ENCODE data around the gene SLFN14. TPM values are rescaled to one million over a fixed set of nuclear protein-coding genes. Genes with fewer than 3 reads are reported as not detected.

Gene SLFN14
- 0.35 TPM for total RNA-seq (2013)
- polyA plus RNA-seq (under 1 TPM in 2 of 3 donors, not detected in 1; 0.11 to 0.12 TPM), polyA minus RNA-seq (0.08 TPM in 1 of 2 replicates, not detected in the other), total RNA-seq (0 to 2.9 (median 0.23) reads per million in 11 experiments)

DNA sequence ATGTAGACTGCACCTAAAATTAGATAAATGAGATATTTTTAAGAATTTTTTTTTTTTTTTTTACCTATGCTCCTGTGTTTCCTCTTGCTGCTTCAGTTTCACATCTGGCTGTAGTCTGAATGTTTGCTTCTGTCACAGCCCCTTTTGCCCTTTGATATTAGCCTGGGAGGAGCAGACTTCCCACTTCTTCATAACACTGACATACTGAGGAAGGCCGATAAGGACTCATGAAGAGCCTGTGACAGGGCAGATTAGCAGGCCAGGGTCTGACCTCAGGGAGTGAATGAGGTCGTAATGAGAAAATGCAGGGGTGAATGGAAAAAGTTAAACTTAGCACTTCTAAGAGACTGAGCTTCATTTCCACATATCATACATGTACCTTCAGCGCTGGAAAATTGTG, at the start of gene SLFN14:
Gene SLFN14, minus strand, starts transcription at position 117 of the 400 bp plus-strand sequence. CDS start 2,757 bp downstream, outside the sequence.
- no peak within 1 kb of the TSS for H3K4me2 ChIP-seq (replicated peaks; ENCODE audit: extremely low read depth, low read length, poor library complexity, severe bottlenecking)
- H3K9ac ChIP-seq (ENCODE audit: insufficient read depth, low read length, poor library complexity, severe bottlenecking): no peak within 1 kb of the TSS
- no peak for DNase-seq
- Mint-ChIP-seq H3K9me3 (no peaks in the 10 kb centered on the region), H3K27ac (no peak within 1 kb of the TSS), H3K4me3 (no peak within 1 kb of the TSS), H3K27me3 (ENCODE audit: low read depth in 3 of 3) (peaks cover 1 to 6% (median 5%) of the 10 kb centered on the region in 3 donors), H3K4me1 (peaks cover 9% of the 10 kb centered on the region), H3K36me3 (no peaks in the 10 kb centered on the region)
- H3K9me3 ChIP-seq (replicated peaks in 1 of 2; ENCODE audit: control insufficient read depth in 1 of 2, insufficient read depth in 1 of 2, low read length in 2 of 2): no peaks in the 10 kb centered on the region
- H4K20me1 ChIP-seq (ENCODE audit: insufficient read depth, low read length): no peaks in the 10 kb centered on the region
- no peak within 1 kb of the TSS for H3K27ac ChIP-seq (ENCODE audit: low read depth in 1 of 2, low read length in 2 of 2)
- H3K4me3 ChIP-seq (replicated peaks in 1 of 3; ENCODE audit: low read depth in 2 of 3, low read length in 3 of 3): no peak within 1 kb of the TSS
- intact Hi-C loops (cut with micrococcal nuclease): no loop called here
- H2AFZ ChIP-seq (ENCODE audit: insufficient read depth, low read depth, low read length, poor library complexity, severe bottlenecking): no peak within 1 kb of the TSS
- no peaks in the 10 kb centered on the region for H3K4me1 ChIP-seq (ENCODE audit: control insufficient read depth in 1 of 2, insufficient read depth in 2 of 2, low read length in 2 of 2)
- TF ChIP-seq, protein P1, sequence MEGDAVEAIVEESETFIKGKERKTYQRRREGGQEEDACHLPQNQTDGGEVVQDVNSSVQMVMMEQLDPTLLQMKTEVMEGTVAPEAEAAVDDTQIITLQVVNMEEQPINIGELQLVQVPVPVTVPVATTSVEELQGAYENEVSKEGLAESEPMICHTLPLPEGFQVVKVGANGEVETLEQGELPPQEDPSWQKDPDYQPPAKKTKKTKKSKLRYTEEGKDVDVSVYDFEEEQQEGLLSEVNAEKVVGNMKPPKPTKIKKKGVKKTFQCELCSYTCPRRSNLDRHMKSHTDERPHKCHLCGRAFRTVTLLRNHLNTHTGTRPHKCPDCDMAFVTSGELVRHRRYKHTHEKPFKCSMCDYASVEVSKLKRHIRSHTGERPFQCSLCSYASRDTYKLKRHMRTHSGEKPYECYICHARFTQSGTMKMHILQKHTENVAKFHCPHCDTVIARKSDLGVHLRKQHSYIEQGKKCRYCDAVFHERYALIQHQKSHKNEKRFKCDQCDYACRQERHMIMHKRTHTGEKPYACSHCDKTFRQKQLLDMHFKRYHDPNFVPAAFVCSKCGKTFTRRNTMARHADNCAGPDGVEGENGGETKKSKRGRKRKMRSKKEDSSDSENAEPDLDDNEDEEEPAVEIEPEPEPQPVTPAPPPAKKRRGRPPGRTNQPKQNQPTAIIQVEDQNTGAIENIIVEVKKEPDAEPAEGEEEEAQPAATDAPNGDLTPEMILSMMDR (IDR thresholded peaks at IDR 0.05): no peak
- WGBS (ENCODE audit: insufficient coverage): no CpG with 5 or more reads among the region's 3 CpGs
- H3K79me2 ChIP-seq (ENCODE audit: insufficient read depth, low read length): no peaks in the 10 kb centered on the region
- no peaks in the 10 kb centered on the region for H3K27me3 ChIP-seq (ENCODE audit: control insufficient read depth in 2 of 2, insufficient read depth in 2 of 2, low read length in 2 of 2)
- H3K36me3 ChIP-seq (replicated peaks in 1 of 2; ENCODE audit: control insufficient read depth in 1 of 2, insufficient read depth in 2 of 2, low read length in 2 of 2): no peaks in the 10 kb centered on the region

DNA sequence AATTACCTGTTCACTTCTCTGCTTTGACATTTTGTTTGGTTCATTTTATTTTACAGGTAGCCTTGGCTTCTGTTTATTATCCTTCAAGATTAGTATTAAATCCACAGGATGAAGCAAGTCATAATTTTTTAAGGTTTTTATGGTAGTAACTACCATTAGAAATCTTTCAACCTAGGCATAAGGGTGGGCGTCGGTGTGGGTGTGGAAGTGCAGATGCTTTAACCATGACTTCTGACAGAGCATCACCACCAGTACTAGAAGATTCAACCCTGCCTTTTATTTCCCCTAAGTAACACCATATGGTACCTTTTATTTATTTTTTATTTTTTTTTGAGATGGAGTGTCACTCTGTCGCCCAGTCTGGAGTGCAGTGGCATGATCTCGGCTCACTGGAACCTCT, 49.2 kb upstream of the SLFN14 start:
- Histone ChIP-seq H3K27ac (ENCODE audit: low read depth in 1 of 2, low read length in 2 of 2) (no peak overlapping the region), H3K4me2 (replicated peaks; ENCODE audit: extremely low read depth, low read length, poor library complexity, severe bottlenecking) (no peak overlapping the region), H2AFZ (ENCODE audit: insufficient read depth, low read depth, low read length, poor library complexity, severe bottlenecking) (no peak overlapping the region), H3K9me3 (replicated peaks in 1 of 2; ENCODE audit: control insufficient read depth in 1 of 2, insufficient read depth in 1 of 2, low read length in 2 of 2) (no peaks in the 10 kb centered on the region), H3K9ac (ENCODE audit: insufficient read depth, low read length, poor library complexity, severe bottlenecking) (no peak overlapping the region), H3K36me3 (replicated peaks in 1 of 2; ENCODE audit: control insufficient read depth in 1 of 2, insufficient read depth in 2 of 2, low read length in 2 of 2) (peaks cover 67 to 91% of the 10 kb centered on the region in 2 donors), H3K4me3 (replicated peaks in 1 of 3; ENCODE audit: low read depth in 2 of 3, low read length in 3 of 3) (no peak overlapping the region), H3K79me2 (ENCODE audit: insufficient read depth, low read length) (no peaks in the 10 kb centered on the region), H3K4me1 (ENCODE audit: control insufficient read depth in 1 of 2, insufficient read depth in 2 of 2, low read length in 2 of 2) (no peaks in the 10 kb centered on the region), H3K27me3 (ENCODE audit: control insufficient read depth in 2 of 2, insufficient read depth in 2 of 2, low read length in 2 of 2) (no peaks in the 10 kb centered on the region), H4K20me1 (ENCODE audit: insufficient read depth, low read length) (peaks cover 4% of the 10 kb centered on the region)
- intact Hi-C loops (cut with micrococcal nuclease): loop anchor here in 1 of 2 donors (5.0 kb wide), 1 partner anchor 137 kb away; no protein-coding TSS in a partner anchor
- 100% methylated on average over 1 of the region's 4 CpGs for WGBS (ENCODE audit: insufficient coverage)
- Mint-ChIP-seq H3K36me3 (peaks cover 73 to 80% of the 10 kb centered on the region in 2 donors), H3K4me1 (no peaks in the 10 kb centered on the region), H3K4me3 (no peak overlapping the region), H3K27me3 (ENCODE audit: low read depth in 3 of 3) (no peaks in the 10 kb centered on the region), H3K9me3 (no peaks in the 10 kb centered on the region), H3K27ac (no peak overlapping the region)
- TF ChIP-seq, protein P1 (IDR thresholded peaks at IDR 0.05): no peak
- DNase-seq: no peak
